Panc1 (cell line): ENCODE data around the gene ZNF865.

Experiments used
- POLR2AphosphoS5 ChIP-seq: IDR thresholded peaks from 2 replicates; pipeline ENCODE4 v1.6.1; 2012; ENCODE audit warnings: mild to moderate bottlenecking, low read depth, low read length, moderate library complexity
- REST ChIP-seq, 2 experiments: IDR thresholded peaks; 2 replicates each; pipeline ENCODE4 v1.6.1; 2011 to 2012; ENCODE audit warnings: low read depth in 2 of 2, control low read depth in 1 of 2, low read length in 1 of 2, mild to moderate bottlenecking in 1 of 2, moderate library complexity in 1 of 2; ENCODE audit not compliant: insufficient read depth in 1 of 2
- SIN3A ChIP-seq: IDR thresholded peaks from 2 replicates; pipeline ENCODE4 v1.6.1; 2012; ENCODE audit warnings: low read depth, mild to moderate bottlenecking, low read length, moderate library complexity, borderline replicate concordance; ENCODE audit not compliant: insufficient read depth
- TCF7L2 ChIP-seq: IDR thresholded peaks from 2 replicates; pipeline ENCODE4 v1.6.1; 2011; ENCODE audit warnings: mild to moderate bottlenecking, low read depth, low read length, inconsistent platforms
- TF ChIP-seq, protein P1 (sequence below): fragments of 450-650 bp; IDR thresholded peaks from 2 replicates; pipeline ENCODE4 v1.5.1; 2017; ENCODE audit warnings: mild to moderate bottlenecking

DNA sequence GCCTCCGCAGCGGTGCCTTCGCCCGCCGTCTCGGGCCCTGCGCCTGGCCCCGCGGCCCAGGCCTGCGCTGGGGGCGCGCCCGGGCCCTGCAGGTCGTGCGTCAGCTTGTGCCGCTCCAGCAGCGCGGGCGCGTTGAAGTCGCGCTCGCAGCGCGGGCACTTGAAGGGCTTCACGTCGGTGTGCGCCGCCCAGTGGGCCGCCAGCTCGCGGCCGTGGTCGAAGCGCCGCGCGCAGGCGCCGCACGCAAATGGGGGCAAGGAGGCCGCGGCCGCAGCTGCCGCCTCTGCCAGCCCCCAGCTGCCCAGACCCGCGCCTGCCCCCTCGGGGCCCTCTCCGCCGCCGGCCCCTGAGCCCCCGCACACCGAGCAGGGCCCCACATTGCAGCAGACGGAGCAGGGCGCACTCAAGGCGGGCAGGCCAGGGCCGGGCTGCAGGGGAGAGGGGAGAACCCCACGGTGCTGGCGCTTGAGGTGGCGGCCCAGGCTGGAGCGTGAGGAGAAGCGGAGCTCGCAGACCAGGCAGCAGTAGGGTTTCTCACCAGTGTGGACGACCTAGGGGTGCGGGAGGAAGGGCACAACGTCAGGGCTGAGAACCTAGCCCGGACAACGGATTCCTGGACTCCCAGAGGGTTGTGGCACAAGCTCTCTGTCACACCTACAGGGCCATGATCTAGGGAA lies 12.2 kb upstream of the ZNF865 start:
- TF ChIP-seq, protein P1, sequence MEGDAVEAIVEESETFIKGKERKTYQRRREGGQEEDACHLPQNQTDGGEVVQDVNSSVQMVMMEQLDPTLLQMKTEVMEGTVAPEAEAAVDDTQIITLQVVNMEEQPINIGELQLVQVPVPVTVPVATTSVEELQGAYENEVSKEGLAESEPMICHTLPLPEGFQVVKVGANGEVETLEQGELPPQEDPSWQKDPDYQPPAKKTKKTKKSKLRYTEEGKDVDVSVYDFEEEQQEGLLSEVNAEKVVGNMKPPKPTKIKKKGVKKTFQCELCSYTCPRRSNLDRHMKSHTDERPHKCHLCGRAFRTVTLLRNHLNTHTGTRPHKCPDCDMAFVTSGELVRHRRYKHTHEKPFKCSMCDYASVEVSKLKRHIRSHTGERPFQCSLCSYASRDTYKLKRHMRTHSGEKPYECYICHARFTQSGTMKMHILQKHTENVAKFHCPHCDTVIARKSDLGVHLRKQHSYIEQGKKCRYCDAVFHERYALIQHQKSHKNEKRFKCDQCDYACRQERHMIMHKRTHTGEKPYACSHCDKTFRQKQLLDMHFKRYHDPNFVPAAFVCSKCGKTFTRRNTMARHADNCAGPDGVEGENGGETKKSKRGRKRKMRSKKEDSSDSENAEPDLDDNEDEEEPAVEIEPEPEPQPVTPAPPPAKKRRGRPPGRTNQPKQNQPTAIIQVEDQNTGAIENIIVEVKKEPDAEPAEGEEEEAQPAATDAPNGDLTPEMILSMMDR: no peak
- no peak for TF ChIP-seq REST (IDR thresholded peaks at IDR 0.05; ENCODE audit: insufficient read depth in 1 of 2, low read depth in 2 of 2, low read length in 1 of 2)
- no peak for TF ChIP-seq TCF7L2
- no peak for TF ChIP-seq POLR2AphosphoS5
- no peak for TF ChIP-seq SIN3A
